KOPT-K1 (cell line): ENCODE measurements around the gene TSPAN10.
A peak's percentile ranks its signal among the peaks of the same experiment; 100 is the strongest.
"Not testable (repeated sequence)": the region's sequence is repeated elsewhere in the genome, so short reads cannot be mapped to it uniquely, and the experiment has no call there.

ENCODE experiments used
- H3K27ac ChIP-seq: fragments of 200-600 bp; sonication (generic); 2 replicates; pipeline ENCODE4 v1.5.1; 2016; ENCODE audit warnings: antibody characterized with exemption, mild to moderate bottlenecking, low read depth, low read length; ENCODE audit not compliant: poor library complexity, severe bottlenecking
- H3K36me3 ChIP-seq: fragments of 200-600 bp; sonication (generic); 2 replicates; pipeline ENCODE4 v1.5.1; 2017; ENCODE audit warnings: antibody characterized with exemption, mild to moderate bottlenecking, low read length, moderate library complexity; ENCODE audit not compliant: insufficient read depth
- H3K9me3 ChIP-seq: fragments of 200-600 bp; sonication (generic); 2 replicates; pipeline ENCODE4 v1.5.1; 2017; ENCODE audit warnings: antibody characterized with exemption, low read length, mild to moderate bottlenecking; ENCODE audit not compliant: insufficient read depth, poor library complexity, severe bottlenecking

The TSPAN10 gene

GRCh38 chr17:81615401-81615930, 21.5 kb upstream of the TSPAN10 start:
- H3K36me3 ChIP-seq, result peaks cover 86% of the 10 kb centered on the region
- H3K27ac ChIP-seq, result no peak overlapping the region
- H3K9me3 ChIP-seq, result no peaks in the 10 kb centered on the region

GRCh38 chr17:81616877-81617276, 20.1 kb upstream of the TSPAN10 start:
- peaks cover 88% of the 10 kb centered on the region for H3K36me3 ChIP-seq
- H3K27ac ChIP-seq, result no peak overlapping the region
- H3K9me3 ChIP-seq, result no peaks in the 10 kb centered on the region

GRCh38 chr17:81618307-81618706, 18.7 kb upstream of the TSPAN10 start:
- H3K9me3 ChIP-seq, H3K27ac ChIP-seq: not testable (repeated sequence)
- peaks cover 88% of the 10 kb centered on the region for H3K36me3 ChIP-seq

- H3K36me3 ChIP-seq, result peaks cover 90% of the 10 kb centered on the region
- H3K9me3 ChIP-seq, result no peaks in the 10 kb centered on the region
- no peak overlapping the region for H3K27ac ChIP-seq
Observed at GRCh38 chr17:81621494-81622130, 15.4 kb upstream of the TSPAN10 start.

- Histone ChIP-seq H3K36me3 (peaks cover 63% of the 10 kb centered on the region), H3K27ac (no peak overlapping the region), H3K9me3 (no peaks in the 10 kb centered on the region)
Observed at GRCh38 chr17:81630274-81630673, 6.7 kb upstream of the TSPAN10 start.

- H3K27ac ChIP-seq, result no peak overlapping the region
- H3K9me3 ChIP-seq, result no peaks in the 10 kb centered on the region
- peaks cover 51% of the 10 kb centered on the region for H3K36me3 ChIP-seq
Observed at GRCh38 chr17:81631482-81631881, 5.5 kb upstream of the TSPAN10 start.

GRCh38 chr17:81635431-81635830, 1.6 kb upstream of the TSPAN10 start:
- Histone ChIP-seq H3K36me3 (peaks cover 12% of the 10 kb centered on the region), H3K27ac (no peak overlapping the region), H3K9me3 (no peaks in the 10 kb centered on the region)

GRCh38 chr17:81635973-81636504, 957 bp upstream of the TSPAN10 start:
- Histone ChIP-seq H3K27ac (peak overlapping the region; percentile 74), H3K9me3 (no peaks in the 10 kb centered on the region), H3K36me3 (peaks cover 8% of the 10 kb centered on the region)

- Histone ChIP-seq H3K27ac (no peak overlapping the region), H3K9me3 (no peaks in the 10 kb centered on the region), H3K36me3 (no peaks in the 10 kb centered on the region)
Observed at GRCh38 chr17:81638683-81639082, 1.7 kb downstream of the TSPAN10 start.

- Histone ChIP-seq H3K27ac (no peak overlapping the region), H3K36me3 (no peaks in the 10 kb centered on the region), H3K9me3 (no peaks in the 10 kb centered on the region)
Observed at GRCh38 chr17:81640011-81640410, 3.0 kb downstream of the TSPAN10 start.

GRCh38 chr17:81641825-81642489, 5.0 kb downstream of the TSPAN10 start:
- Histone ChIP-seq H3K9me3 (no peaks in the 10 kb centered on the region), H3K36me3 (no peaks in the 10 kb centered on the region), H3K27ac (no peak overlapping the region)

GRCh38 chr17:81644496-81644895, 7.5 kb downstream of the TSPAN10 start:
- Histone ChIP-seq H3K36me3 (no peaks in the 10 kb centered on the region), H3K9me3 (peaks cover 13% of the 10 kb centered on the region), H3K27ac (no peak overlapping the region)

- H3K9me3 ChIP-seq, result peaks cover 13% of the 10 kb centered on the region
Observed at GRCh38 chr17:81644976-81645952, 8.3 kb downstream of the TSPAN10 start.

GRCh38 chr17:81646869-81647600, 10.0 kb downstream of the TSPAN10 start:
- Histone ChIP-seq H3K27ac (no peak overlapping the region), H3K9me3 (peaks cover 13% of the 10 kb centered on the region), H3K36me3 (no peaks in the 10 kb centered on the region)

More at GRCh38 chr17:81644976-81645952, 8.3 kb downstream of the TSPAN10 start:
- H3K36me3 ChIP-seq, result no peaks in the 10 kb centered on the region
- no peak overlapping the region for H3K27ac ChIP-seq
